Trophoblast cell (in vitro differentiated cells and primary cell): ENCODE measurements around the gene GLIS1.

Experiments
- DNase-seq, 2 donors: peaks; one replicate each; pipeline ENCODE4 v3.0.0-alpha.2; 2016
- H2AFZ ChIP-seq: 2 replicates; pipeline ENCODE4 v1.6.1; 2013; ENCODE audit warnings: low read length, moderate library complexity, mild to moderate bottlenecking; ENCODE audit not compliant: insufficient read depth, poor library complexity
- H2AK5ac ChIP-seq: 2 replicates; pipeline ENCODE4 v1.6.1; 2013; ENCODE audit warnings: mild to moderate bottlenecking, low read length
- H2BK120ac ChIP-seq: 2 replicates; pipeline ENCODE4 v1.6.1; 2013; ENCODE audit warnings: low read length, mild to moderate bottlenecking, moderate library complexity; ENCODE audit not compliant: insufficient read depth, poor library complexity
- H2BK12ac ChIP-seq: 2 replicates; pipeline ENCODE4 v1.6.1; 2013; ENCODE audit warnings: mild to moderate bottlenecking, low read length, moderate library complexity
- H2BK5ac ChIP-seq: 2 replicates; pipeline ENCODE4 v1.6.1; 2013; ENCODE audit warnings: low read length, low read depth, moderate library complexity, mild to moderate bottlenecking; ENCODE audit not compliant: poor library complexity
- H3K14ac ChIP-seq: 2 replicates; pipeline ENCODE4 v1.6.1; 2013; ENCODE audit warnings: mild to moderate bottlenecking, low read length
- H3K18ac ChIP-seq: 2 replicates; pipeline ENCODE4 v1.6.1; 2013; ENCODE audit warnings: mild to moderate bottlenecking, low read length
- H3K23ac ChIP-seq: 2 replicates; pipeline ENCODE4 v1.6.1; 2013; ENCODE audit warnings: low read length
- H3K27ac ChIP-seq: 2 replicates; pipeline ENCODE4 v1.5.1; 2013; ENCODE audit warnings: low read depth, mild to moderate bottlenecking, inconsistent platforms, low read length, moderate library complexity
- H3K27me3 ChIP-seq: 2 replicates; pipeline ENCODE4 v1.6.1; 2013; ENCODE audit warnings: inconsistent platforms, mild to moderate bottlenecking, low read length, moderate library complexity; ENCODE audit not compliant: insufficient read depth
- H3K36me3 ChIP-seq, 2 experiments: 1 replicate in 1 of 2; 2 replicates in 1 of 2; pipeline ENCODE4 v1.6.1; 2013; ENCODE audit warnings: low read length in 2 of 2, mild to moderate bottlenecking in 2 of 2, moderate library complexity in 1 of 2; ENCODE audit not compliant: insufficient read depth in 2 of 2, control insufficient read depth in 1 of 2
- H3K4ac ChIP-seq: 2 replicates; pipeline ENCODE4 v1.6.1; 2013; ENCODE audit warnings: low read depth, mild to moderate bottlenecking, low read length, moderate library complexity
- H3K4me1 ChIP-seq, 2 experiments: 1 replicate in 1 of 2; 2 replicates in 1 of 2; pipeline ENCODE4 v1.6.1; 2013; ENCODE audit warnings: low read length in 2 of 2, mild to moderate bottlenecking in 2 of 2, moderate library complexity in 1 of 2; ENCODE audit not compliant: insufficient read depth in 2 of 2, control insufficient read depth in 1 of 2
- H3K4me2 ChIP-seq: 2 replicates; pipeline ENCODE4 v1.6.1; 2013; ENCODE audit warnings: inconsistent platforms, mild to moderate bottlenecking, low read length, moderate library complexity
- H3K4me3 ChIP-seq: 2 replicates; pipeline ENCODE4 v1.5.1; 2013; ENCODE audit warnings: mild to moderate bottlenecking, low read depth, low read length, inconsistent platforms
- H3K79me1 ChIP-seq: one replicate; pipeline ENCODE4 v1.6.1; 2013; ENCODE audit warnings: low read length
- H3K79me2 ChIP-seq: 2 replicates; pipeline ENCODE4 v1.6.1; 2013; ENCODE audit warnings: low read length, mild to moderate bottlenecking; ENCODE audit not compliant: control insufficient read depth, insufficient read depth, poor library complexity
- H3K9ac ChIP-seq: 2 replicates; pipeline ENCODE4 v1.6.1; 2013; ENCODE audit warnings: mild to moderate bottlenecking, low read length
- H3K9me3 ChIP-seq: 2 replicates; pipeline ENCODE4 v1.6.1; 2013; ENCODE audit warnings: low read depth, mild to moderate bottlenecking, control low read depth, inconsistent platforms, low read length; ENCODE audit not compliant: insufficient read depth
- H4K12ac ChIP-seq: 2 replicates; pipeline ENCODE4 v1.6.1; 2013; ENCODE audit warnings: low read depth, mild to moderate bottlenecking, low read length, moderate library complexity
- H4K8ac ChIP-seq: 2 replicates; pipeline ENCODE4 v1.6.1; 2013; ENCODE audit warnings: low read depth, mild to moderate bottlenecking, low read length, moderate library complexity
- H4K91ac ChIP-seq: one replicate; pipeline ENCODE4 v1.6.1; 2013; ENCODE audit warnings: low read depth, mild to moderate bottlenecking, low read length, moderate library complexity
- WGBS: extraction: QIAGEN DNeasy Blood & Tissue Kit; methylation state at CpG from one replicate; pipeline ENCODE4 v1.1.7; 2013; ENCODE audit warnings: missing lambda C conversion rate; ENCODE audit not compliant: insufficient read length, insufficient coverage; ENCODE audit errors: extremely low coverage; 5-methylcytosine and 5-hydroxymethylcytosine counted together

Gene GLIS1

DNA sequence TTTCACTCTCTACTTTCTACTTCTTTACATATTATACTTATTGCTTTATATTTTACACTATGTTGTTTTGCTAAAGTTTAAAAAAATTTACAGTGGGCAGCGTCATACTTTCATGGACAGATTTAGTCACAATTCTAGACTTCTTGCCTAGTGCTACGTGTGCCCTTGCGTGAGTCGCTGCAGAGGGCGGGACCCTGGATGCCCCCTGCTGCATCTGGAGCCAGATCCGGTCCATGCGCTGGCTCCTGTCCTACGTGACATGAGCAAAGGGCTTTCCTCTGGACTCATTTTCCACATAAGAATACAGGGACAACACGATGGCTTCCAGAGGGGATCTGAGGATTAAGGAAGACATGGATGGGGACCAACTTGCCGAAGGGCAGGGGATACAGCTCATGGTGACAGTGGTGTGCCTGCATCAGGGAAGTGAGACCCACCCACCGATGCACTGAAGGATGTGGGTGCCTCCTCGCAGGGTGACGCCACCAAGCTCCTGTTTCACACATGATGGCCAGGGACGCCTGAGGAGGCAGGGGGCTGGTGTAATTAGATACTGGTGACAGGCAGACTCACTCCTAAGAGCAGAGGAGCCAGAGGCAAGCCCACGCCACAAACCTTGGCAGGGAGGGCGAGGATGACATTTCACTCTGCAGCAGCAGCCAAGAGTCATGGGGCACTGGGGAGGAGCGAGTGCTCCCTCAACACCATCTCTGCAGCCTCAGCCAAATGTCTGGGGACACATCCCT lies 193.1 kb downstream of the GLIS1 start:
- Histone ChIP-seq H2AK5ac (no peak overlapping the region), H3K4ac (no peak overlapping the region), H3K9me3 (peaks cover 2% of the 10 kb centered on the region), H3K27ac (no peak overlapping the region), H4K91ac (no peak overlapping the region), H3K36me3 (no peaks in the 10 kb centered on the region), H2BK5ac (no peak overlapping the region), H3K79me1 (no peaks in the 10 kb centered on the region), H3K4me1 (peaks cover 3 to 10% of the 10 kb centered on the region in 2 experiments), H2BK12ac (no peak overlapping the region), H3K79me2 (no peaks in the 10 kb centered on the region), H4K12ac (no peak overlapping the region), H3K9ac (no peak overlapping the region), H2BK120ac (no peak overlapping the region), H4K8ac (no peak overlapping the region), H3K14ac (no peak overlapping the region), H3K4me2 (no peak overlapping the region), H2AFZ (no peak overlapping the region), H3K27me3 (no peaks in the 10 kb centered on the region), H3K4me3 (no peak overlapping the region), H3K18ac (no peak overlapping the region), H3K23ac (no peak overlapping the region)
- no CpG with 5 or more reads among the region's 17 CpGs for WGBS
- DNase-seq = no peak

DNA sequence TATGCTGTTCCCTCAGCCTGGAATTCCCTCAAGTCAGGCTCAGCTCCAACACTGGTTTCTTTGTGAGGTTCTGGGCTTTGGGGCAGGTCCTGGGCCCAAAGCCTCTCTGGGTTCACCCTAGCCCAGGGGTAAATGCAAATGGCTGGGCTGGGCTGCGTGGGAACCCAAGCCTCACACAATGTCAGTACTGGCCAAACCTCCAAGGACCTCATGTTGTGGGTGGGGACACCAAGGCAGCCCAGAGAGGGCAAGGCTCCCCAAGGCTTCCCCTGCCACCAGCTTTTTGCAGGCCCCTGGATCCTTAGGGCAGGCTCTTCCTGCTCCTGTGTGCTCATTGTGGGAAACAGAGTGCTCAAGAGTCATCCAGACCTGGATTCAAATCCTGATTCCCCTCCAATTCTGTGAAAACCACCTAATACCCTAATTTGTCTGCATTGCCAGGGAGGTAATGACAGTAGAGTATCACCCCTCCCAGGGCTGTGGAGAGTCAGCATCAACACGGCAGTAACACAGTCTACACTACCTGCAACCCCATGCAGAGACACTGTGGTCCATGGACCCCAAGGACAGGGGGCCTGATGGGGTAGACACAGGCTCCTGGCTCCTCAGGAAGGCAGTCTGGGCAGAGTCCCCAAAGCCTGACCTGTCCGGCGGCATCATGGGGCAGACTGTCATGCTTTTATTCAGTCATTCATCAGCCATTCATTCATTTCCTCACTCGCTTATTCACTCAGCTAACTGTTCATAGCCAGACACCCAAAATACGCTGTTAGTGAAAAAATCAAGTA lies 194.0 kb downstream of the GLIS1 start:
- no peaks in the 10 kb centered on the region for H3K79me1 ChIP-seq
- no CpG with 5 or more reads among the region's 6 CpGs for WGBS

DNA sequence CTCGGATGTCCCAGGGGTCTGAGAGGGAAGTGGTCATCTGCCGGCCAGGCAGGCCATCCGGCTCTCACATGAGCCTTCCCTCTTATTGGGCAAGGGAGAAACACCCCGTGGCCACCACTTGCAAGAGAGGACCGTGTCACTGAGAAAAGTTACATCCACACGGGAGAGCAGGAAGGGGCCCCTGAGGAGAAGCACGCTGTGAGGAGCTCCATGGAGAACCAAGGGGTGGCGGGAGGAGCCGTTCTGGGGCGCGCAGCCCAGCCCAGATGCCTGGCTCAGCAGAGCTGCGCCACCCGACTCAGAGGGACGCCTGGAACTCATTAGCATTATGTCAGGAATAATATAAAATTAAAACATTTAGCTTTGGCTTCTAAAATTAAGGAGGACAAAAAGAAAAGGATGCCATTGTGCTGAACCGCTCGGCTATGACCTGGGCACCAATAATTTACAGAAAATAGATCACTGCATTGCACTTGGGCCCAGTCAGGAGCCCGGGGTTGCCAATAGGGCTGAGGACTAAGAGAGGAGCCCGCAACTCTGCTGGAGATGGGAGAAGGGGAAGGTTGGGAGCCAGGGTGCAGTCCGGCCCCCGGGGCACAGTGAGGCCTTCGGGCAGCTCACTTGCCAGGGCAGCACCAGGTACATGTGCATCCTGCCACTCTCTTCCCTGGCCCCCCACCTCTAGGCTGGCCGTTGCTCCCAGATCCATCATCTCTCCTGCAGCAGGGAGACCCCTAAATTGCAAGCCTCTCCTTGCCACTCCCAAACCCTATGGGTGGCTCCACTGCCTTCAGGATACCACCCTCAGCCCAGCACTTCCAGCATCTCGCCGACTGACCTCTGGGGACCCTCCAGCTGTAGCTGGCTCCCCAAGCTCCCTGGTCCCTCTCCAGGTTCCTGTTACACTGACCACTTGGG lies 194.9 kb downstream of the GLIS1 start:
- H3K4me2 ChIP-seq = no peak overlapping the region
- H3K79me2 ChIP-seq = no peaks in the 10 kb centered on the region
- no peak overlapping the region for H3K14ac ChIP-seq
- no peak overlapping the region for H2BK12ac ChIP-seq
- no peaks in the 10 kb centered on the region for H3K79me1 ChIP-seq
- H4K8ac ChIP-seq = no peak overlapping the region
- H3K27me3 ChIP-seq = no peaks in the 10 kb centered on the region
- no peak overlapping the region for H2AFZ ChIP-seq
- H4K91ac ChIP-seq = no peak overlapping the region
- H3K9ac ChIP-seq = no peak overlapping the region
- no peak overlapping the region for H2AK5ac ChIP-seq
- H3K4ac ChIP-seq = no peak overlapping the region
- peaks cover 3 to 10% of the 10 kb centered on the region in 2 experiments for H3K4me1 ChIP-seq
- no peak for DNase-seq
- H3K36me3 ChIP-seq = no peaks in the 10 kb centered on the region
- no peak overlapping the region for H4K12ac ChIP-seq
- H3K9me3 ChIP-seq = peaks cover 2% of the 10 kb centered on the region
- no peak overlapping the region for H3K27ac ChIP-seq
- H3K4me3 ChIP-seq = no peak overlapping the region
- H2BK120ac ChIP-seq = no peak overlapping the region
- no CpG with 5 or more reads among the region's 24 CpGs for WGBS
- H3K23ac ChIP-seq = no peak overlapping the region
- no peak overlapping the region for H3K18ac ChIP-seq
- no peak overlapping the region for H2BK5ac ChIP-seq

More for the DNA sequence above, 194.0 kb downstream of the GLIS1 start:
- no peak overlapping the region for H2AFZ ChIP-seq
- no peaks in the 10 kb centered on the region for H3K36me3 ChIP-seq
- H3K9ac ChIP-seq = no peak overlapping the region
- no peak overlapping the region for H3K14ac ChIP-seq
- no peak overlapping the region for H2BK120ac ChIP-seq
- H4K8ac ChIP-seq = no peak overlapping the region
- H2BK5ac ChIP-seq = no peak overlapping the region
- H2AK5ac ChIP-seq = no peak overlapping the region
- no peak overlapping the region for H3K4ac ChIP-seq
- no peak overlapping the region for H3K27ac ChIP-seq
- H3K79me2 ChIP-seq = no peaks in the 10 kb centered on the region
- H3K4me3 ChIP-seq = no peak overlapping the region
- no peak overlapping the region for H4K91ac ChIP-seq
- H2BK12ac ChIP-seq = no peak overlapping the region
- peaks cover 2% of the 10 kb centered on the region for H3K9me3 ChIP-seq
- H3K18ac ChIP-seq = no peak overlapping the region
- no peak overlapping the region for H3K4me2 ChIP-seq
- H4K12ac ChIP-seq = no peak overlapping the region
- no peak for DNase-seq
- peaks cover 3 to 10% of the 10 kb centered on the region in 2 experiments for H3K4me1 ChIP-seq
- H3K23ac ChIP-seq = no peak overlapping the region
- no peaks in the 10 kb centered on the region for H3K27me3 ChIP-seq

DNA sequence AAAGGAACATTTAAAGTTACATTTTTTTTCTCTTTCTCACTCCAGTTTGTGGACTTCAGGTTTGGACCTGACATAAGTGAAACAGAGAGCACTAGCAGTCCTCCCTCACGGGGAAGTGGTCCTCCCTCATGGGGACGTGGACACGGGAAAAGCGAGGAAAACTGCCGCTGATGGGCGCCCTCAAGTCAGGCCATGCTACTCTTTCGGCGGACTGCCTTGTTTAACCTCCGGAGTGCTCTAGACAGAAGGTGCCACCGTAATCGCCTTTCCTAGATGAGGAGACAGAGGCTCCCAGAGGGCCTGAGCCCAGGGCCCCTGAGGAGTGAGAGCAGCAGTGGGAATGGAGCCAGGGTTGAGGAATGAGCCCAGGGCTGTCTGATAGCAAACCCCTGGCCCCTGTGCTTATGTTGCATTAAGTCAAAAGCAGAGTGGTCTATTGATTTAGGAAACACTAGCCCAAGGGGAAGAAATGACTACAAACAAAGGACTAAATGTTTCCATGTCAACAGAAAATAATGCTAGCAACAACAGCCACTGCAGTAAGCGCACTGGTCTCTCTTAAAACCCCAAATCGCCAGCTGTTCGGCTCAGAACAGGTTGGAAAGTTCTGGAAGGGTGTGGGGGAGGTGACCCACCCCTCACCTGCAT lies 195.7 kb downstream of the GLIS1 start:
- Histone ChIP-seq H3K27me3 (no peaks in the 10 kb centered on the region), H3K79me1 (no peaks in the 10 kb centered on the region), H3K27ac (no peak overlapping the region), H4K12ac (no peak overlapping the region), H3K9me3 (peaks cover 2% of the 10 kb centered on the region), H3K4me1 (peaks cover 3 to 10% of the 10 kb centered on the region in 2 experiments), H3K4me2 (no peak overlapping the region), H3K79me2 (no peaks in the 10 kb centered on the region), H3K9ac (no peak overlapping the region), H3K18ac (no peak overlapping the region), H4K8ac (no peak overlapping the region), H2BK120ac (no peak overlapping the region), H4K91ac (no peak overlapping the region), H3K4ac (no peak overlapping the region), H3K4me3 (no peak overlapping the region), H3K23ac (no peak overlapping the region), H2BK5ac (no peak overlapping the region), H3K14ac (no peak overlapping the region), H2AK5ac (no peak overlapping the region), H2BK12ac (no peak overlapping the region), H3K36me3 (no peaks in the 10 kb centered on the region), H2AFZ (no peak overlapping the region)
- no peak for DNase-seq
- no CpG with 5 or more reads among the region's 14 CpGs for WGBS
